GM21825 (cell line): ENCODE results near the gene ST7.

Experiments
- ATAC-seq: cut with Tn5 transposase; IDR thresholded peaks from one replicate; pipeline ENCODE4 v1.9.1; 2021; ENCODE audit warnings: mild to moderate bottlenecking, moderate library complexity; ENCODE audit not compliant: unreplicated experiment

ST7 gene

DNA sequence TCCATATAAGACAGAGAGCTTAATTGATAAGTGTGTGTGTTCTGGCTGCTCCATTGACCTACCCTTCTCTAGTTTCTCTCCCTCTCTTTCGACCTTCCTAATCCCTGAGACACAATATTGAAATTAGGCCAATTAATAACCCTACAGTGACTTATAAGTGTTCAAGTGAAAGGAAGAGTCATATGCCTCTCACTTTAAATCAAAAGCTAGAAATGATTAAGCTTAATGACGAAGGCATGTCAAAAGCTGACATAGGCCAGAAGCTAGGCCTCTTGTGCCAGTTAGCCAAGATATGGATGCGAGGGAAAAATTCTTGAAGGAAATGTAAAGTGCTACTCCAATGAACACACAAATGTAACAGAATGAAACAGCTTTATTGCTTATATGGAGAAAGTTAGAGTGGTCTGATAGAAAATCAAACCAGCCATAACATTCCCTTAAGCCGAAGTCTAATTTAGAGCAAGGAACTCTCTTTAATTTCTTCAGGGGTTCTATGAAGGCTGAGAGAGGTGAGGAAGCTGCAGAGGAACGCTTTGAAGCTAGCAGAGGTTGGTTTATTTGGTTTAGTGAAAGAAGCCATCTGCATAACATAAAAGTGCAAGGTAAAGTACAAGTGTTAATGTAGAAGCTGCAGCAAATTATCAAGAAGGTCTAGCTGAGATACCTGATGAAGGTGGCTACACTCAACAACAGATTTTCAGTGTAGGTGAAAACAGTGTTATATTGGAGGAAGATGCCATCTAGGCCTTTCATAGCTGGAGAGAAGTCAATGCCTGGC, 53.8 kb downstream of the ST7 start:
- no peak for ATAC-seq

DNA sequence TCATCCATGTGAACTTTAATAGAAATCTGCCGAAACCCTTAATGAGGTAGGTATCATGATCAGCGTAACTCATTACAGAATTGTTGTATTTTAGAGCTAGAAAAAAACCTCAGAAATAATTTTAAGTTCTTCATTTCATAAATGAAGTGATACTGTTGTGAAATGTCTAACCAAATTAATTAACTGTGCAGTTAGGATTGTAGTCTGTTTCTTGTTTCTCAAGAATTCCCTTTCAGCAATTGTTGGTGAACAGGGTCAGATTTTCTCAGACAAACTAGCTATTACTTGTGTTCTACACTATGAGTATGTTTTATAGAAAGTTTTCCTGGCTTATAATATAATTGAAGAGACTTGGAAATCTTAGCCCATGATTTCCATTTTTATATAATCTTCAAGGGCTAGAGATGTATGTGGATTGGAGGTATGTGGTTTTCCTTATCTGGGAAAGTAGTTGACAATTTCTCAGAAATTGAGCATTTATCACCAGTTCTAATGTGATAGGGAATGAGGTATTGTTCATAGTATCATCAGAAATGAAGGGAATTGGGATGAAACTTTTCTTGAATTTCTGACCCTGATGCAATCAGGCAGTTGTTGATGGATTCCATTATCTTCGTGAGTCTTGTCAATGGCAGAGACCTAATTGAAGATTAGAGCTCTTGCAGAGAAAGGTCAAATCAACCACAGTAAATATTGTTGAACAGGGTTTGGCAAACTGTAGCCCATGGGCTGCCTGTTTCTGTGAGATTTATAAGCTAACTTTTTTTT, 55.0 kb downstream of the ST7 start:
- ATAC-seq: no peak

DNA sequence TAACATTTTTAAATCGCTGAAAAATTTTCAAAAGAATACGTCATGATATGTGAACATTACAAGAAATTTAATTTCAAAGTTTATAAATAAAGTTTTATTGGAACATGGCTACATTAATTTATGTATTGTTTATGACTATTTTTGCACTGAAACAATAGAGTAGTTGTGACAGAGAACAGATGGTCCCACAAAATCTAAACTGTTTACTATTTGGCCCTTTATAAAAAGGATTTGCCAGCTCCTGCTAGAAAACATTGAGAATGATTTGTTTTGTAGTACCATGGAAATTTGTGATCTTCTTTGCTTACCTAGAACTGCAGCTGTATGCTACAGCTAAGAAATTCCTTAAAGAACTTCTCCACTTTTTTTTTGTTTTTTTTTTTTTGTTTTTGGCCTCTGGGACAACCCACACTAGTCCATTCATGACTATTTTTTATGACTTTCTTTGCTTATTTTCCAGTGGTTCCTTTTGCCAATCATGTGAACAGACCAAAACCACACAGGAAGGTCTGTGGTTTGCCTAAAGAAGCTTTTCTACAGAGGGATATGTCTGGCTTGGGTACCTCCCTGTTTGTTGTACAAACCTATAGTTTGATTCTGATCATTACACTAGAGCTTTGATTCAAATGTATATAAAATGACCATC, 55.7 kb downstream of the ST7 start:
- no peak for ATAC-seq

DNA sequence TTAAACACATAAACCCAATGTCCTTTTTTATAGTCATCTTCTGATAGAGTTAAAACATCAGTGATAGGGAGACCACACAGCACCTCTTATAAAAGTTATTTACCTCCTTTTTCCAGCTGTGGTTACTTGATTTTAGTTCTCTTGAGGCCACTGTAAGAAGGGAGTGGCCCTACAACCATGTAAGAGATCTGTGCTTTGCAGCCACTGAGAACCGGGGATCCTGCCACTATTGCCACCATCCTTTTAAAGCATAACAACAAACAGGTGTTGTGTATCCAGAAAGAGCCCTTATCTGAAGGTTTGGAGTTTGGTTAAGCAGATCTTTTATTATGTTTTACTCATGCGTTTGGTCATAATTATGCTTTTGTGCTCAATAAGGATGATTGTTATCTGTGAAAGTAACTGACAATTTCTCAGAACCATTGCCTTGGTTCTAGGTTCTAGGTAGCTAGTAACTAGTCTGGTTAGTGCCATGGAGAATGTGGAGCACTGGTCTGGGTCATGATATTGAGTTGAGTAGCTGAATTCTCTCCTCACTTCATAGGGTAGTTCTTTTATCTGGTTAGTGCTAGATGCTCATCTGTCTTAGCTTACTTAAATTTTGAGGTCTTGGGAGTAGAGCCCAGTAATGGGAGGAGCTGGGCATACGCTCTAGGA, 56.5 kb downstream of the ST7 start:
- ATAC-seq: no peak

DNA sequence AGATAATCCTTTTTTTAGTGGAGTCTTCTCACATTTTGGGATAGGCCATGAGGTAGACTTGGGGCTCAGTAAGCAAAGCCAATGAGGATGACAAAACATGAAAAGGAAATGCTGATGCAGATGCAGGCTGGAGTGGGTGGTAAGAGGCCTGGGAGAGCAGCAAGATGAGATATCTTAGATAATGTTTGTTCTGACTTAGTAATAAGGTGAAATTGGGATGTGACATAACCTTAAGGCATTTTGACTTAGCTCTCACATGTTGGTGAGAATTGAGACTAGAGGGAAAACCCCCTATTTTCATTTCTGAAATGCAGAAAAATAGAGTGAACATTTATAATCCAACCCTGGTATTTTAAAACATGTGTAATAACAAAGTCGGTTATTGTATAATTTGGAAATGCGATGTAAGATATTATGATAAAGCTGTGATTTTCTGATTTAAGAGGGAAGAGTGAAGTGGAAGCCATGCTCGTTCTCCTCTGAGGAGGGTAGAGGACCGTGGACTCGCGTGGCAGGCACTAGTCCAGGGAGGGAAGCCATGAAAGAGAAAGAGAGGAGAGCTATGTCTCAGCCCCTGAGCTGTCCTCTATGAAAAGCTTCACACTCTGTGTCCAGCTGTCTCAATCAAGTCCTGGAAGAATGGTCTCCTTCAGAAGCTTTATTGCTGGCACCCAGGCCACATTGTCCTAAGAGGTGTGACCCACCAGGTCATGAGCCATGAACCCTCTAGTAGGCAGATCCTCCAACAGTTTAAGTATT, 57.3 kb downstream of the ST7 start:
- ATAC-seq: peak; percentile 33

DNA sequence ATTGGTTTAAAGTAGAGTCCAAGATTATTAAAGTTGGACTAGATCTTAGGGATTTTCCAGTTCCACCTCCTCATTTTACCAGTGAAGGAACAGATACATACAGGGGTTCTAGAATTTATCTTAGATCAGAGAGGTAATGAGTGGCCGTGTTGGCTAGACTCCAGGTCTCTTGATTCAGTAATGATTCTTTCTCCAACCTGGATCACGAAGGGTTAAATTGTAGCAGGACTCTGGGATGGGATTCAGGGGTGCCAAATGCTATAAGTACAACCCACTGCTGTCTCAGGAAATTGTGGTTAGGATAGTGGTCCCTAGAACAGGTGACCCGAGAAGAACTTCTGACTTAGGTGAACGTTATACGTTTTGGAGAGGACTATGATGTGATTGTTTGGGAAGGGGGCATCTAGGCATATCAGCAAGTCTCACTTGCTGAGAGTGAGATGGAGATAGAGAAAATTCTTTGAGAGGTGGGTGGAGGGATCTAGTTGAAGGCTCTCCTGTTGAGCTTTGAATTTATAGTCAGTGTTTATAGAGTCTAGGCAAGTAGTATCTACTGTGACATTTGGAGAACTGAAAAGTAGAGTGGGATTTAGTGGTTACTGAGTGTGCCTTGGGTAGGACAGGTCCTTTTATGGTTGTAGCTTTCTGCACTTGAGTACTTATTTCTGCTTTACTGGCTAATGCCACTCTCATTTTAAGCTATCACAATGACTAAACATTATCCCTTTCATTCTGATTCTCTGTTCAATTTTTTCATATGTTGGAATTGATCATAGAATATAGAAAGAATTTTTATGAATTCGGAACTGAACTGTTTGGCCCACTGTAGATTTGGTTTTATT, 58.3 kb downstream of the ST7 start:
- peak; percentile 81 for ATAC-seq

DNA sequence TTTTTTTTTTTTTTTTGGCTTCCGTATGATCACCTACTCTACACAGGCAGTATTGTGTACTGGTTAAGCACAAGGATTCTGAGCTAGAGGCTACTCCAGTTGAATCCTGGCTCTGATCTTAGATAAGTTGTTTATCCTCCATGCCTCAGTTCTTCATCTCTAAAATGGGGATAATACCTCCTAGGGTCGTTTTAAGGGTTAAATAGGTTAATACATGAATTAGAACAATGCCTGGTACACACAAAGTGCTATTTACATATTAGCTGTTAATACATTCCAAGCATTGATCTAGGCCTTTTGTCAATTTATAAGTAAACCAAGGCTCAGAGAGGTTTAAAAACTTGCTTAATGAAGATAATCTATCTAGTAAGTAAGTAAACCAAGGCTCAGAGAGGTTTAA, 59.0 kb downstream of the ST7 start:
- peak; percentile 4 for ATAC-seq

DNA sequence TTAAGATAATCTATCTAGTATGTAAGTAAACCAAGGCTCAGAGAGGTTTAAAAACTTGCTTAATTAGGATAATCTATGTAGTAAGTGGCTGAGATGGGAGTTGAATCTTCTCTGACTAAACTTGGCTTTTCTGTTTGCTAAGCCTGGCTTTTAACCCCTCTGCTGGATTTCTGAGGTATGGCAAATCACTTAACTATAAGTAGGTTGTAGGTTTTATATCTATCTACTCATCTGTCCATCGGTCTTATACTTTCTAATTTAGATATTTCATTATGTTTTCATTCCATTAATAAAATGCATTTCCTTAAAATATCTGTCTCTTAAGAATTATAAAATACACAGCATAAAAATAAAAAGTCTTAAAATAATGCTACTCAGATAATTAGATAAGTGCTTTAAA, 59.4 kb downstream of the ST7 start:
- ATAC-seq: no peak

DNA sequence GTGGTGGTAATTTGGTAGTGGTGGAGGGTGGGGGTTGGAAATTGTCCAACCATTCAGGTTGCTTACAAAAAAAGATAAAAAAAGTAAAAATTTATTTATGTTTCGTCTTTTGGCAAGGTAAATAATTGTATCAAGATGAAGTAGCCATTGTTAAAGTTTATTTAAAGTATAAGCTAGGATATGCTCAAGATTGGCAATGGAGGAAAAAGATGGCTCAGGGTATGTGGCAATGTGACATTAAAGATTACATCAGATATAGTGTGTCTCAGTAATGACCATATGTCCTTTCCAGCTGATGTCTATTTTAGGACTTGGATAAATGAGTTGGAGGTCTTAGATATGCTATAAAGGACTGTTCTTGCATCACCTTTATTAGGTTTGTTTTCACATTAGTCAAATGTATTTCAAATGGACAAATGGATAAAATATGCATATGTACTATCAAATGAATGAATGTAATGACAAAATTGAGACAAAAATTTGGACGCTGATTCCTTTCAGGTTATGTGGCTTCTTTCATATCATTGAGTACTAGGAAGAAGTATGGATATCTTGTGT, 60.9 kb downstream of the ST7 start:
- no peak for ATAC-seq

DNA sequence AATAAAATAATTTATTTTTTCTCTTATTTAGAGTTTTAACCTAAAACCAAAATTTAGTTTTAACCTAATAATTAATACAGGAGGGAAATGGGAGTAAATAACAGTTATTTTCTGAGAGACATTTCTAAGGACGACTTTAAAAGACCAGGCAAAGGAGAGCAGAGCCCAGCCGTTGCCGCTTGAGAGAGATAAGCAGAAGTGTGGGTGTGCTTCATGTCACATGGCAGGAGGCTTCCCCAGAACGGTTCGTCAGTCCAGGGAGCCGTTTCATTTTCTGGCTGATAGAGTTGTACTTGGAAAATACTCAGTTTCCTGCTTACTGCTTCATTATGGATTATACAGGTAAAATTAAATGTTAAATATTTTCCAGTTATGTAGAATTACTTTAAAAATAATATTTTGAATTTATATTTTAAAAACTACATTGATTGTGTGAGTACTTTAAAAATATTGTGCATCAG, 61.4 kb downstream of the ST7 start:
- peak; percentile 35 for ATAC-seq

DNA sequence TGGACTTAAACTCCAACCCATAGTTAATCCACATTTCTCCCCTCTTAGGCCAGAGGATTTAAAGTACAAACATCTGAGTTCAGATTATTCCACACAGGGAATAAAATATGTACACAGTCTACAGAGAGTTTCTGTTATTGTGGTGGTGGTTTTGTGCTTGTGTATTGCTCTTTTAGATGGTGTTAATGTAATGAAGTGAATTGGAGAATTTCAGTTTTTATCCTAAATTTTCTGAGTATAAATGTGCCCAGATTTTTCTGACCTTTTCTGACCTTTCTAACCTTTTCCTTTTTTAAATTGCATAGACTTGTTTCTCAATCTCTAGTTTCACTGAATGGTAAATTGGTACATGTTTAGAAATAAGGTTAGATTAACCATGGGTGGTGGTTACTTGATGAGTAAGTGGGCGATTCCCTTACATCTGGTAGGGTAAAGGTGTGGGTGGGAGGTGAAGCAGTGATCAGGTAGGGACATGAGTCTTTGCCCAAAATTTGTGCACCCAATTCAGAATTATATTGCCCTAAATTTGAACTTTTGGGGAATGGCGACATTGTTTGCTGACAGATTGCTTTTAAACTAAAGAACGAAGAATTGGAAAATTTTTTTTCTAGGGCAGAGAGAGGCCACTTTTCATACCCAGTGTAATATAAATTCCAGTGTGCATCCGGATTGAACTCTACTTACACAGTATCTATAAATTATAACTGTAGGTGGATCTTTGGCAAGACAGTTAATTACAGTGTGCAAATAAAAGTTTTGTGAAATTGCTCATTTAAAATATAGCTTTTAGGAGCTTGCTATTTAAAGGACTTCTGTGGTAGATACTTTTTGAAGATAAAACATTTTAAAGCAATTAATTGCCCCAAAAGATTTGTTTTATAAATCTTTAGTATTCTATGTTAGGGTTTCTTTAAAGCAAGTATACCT, 62.2 kb downstream of the ST7 start:
- ATAC-seq: no peak

DNA sequence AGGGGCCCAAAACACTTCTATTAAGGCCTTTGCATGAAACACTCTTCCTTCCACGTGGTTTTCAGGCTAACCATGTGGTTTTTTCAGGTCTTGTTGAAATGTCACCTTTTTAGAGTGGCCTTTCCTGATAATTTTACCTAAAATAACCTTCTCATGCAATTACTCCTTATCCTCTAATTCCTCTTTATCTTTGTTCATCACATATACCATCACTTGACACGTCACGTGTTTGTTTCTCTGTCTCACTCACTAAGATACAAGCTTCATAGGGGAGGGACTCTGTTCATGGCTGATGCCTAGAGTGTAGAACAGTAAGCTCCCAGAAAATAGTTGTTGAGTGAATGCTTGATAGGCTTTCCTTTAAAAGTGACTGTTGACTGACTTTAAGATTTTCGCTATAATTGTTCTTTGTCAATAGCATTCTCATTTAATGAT, 63.7 kb downstream of the ST7 start:
- no peak for ATAC-seq

DNA sequence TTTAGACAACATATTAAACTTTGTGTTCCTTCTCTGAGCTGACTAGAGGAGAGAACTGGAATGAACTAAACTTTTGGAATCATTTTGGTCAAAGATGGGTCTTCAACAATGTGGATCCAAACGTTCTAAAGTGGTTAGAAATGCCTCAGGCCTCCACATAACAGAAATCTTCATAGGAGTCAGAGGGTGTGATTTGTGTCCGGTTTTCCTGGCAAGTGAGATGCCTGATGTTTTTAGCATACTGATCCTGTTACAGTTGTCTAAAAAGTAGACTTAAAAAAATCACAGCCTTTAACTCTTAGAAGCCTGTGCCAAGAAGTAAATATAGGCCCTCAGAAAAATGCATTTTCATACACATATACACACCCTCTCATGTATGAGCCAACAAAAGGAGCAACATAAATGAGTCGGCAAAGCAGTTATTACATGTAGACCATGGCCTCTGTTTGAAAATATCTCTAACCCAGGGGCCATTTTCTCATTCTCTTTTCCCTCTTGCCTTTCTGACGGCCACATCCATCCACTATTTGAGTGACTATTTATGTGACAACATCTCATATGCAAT, 64.5 kb downstream of the ST7 start:
- no peak for ATAC-seq

DNA sequence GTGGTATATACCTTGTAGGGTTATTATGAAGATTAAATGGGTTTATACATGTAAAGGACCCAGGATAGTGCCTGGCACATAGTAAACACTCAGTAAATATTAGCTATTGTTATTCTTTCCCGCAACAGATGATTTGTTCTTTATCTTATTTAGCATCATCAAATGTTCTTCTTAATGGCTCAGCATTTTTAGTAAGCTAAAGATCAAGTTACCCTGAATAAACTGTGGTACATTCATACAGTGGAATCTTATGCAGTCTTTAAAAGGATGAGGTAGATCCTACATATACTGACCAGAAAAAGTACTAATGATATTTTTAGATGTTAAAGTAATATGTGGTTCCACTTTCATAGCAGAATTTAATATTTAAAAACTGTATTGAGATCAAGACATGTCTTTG, 65.4 kb downstream of the ST7 start:
- ATAC-seq: no peak

DNA sequence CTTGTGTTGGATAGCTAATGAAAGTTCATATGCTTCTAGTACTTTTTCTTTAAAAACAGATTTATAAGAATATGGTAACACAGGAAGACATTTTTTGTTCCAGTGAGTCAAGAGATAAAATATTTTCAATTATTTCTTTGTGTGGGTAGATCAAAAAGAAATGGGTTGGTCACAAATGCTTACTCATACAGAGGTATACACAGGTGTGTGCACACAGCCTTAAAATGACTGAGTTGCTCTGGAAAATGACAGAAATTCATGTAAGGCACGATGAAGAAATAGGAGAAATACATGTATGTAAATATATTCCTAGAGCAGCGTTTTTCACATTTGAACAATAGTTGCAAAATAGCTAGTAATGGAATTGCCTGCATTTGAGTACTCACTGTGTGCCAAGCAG, 66.0 kb downstream of the ST7 start:
- no peak for ATAC-seq

DNA sequence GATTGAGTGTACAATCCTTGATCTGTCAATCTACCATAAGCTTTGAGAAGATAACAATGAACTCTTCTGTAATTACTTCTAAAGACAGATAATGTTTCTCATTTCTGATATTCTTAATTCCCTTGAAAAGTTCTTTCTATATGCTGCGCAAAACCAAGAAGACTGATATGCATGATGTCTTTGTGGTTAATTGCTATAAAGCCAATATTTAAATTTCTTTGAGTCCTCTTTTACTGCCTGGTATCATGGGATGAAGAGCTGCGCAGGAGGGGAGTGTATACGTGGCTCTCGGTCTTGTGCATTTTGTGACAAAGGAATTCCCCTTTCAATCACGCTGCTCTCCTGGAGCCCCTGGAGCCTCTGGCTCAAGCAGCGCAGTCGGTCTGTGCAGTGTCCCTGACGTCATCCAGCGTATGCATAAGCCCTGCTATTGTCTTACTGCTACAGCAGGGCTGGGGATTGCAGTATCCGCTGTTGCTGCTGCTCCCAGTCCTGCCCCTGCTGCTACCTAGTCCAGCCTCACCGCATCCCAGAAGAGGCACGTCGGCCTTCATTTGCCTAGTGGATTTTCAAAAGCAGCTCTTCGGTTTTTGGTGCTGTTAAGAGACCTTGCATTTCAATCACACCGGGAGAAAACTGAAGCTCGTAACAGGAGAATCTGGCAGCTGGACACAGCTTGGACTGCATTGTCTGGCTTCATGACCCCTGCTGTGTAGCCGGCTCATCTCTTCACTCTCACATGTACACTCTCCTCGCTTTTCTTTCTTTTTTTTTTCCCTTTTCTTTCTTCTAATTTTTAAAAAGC, 66.7 kb downstream of the ST7 start:
- no peak for ATAC-seq

DNA sequence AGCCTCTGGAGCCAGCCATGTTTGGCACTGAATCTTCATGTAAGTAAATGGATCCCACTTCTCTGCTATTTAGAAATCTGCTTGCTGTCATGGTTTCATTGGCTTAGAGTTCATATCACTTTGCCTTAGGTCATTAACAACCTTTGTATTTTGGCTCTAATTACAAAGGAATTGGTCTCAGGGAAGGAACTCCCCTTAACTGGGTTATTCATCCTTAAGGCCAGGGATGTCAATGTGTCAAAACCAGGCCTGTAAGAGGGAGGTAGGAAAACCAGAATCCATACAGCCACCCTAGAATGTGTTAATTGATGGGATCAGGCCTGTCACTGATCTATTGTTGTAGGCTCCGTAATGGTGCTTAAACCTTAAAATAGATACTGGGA, 67.3 kb downstream of the ST7 start:
- no peak for ATAC-seq
